ENCODE results near the gene SEMA4B. TPM values are rescaled to one million over a fixed set of nuclear protein-coding genes. Genes with fewer than 3 reads are reported as not detected.

SEMA4B gene
- total RNA-seq = 23.3 and 26.0 TPM in 2 replicates
- long read RNA-seq, partial matches to known transcripts = 0 of 6 reads
- long read RNA-seq, other reads (novel, unspliced or antisense) = 3 of 6 reads

GRCh38 chr15:90201130-90201943 lies at the start of gene SEMA4B:
Gene SEMA4B, plus strand, starts transcription at chr15:90201330. Its CDS starts 249 bp downstream, at chr15:90201579.
- Mint-ChIP-seq H3K36me3 (ENCODE audit: unreplicated experiment) (peaks cover 4% of the 10 kb centered on the region), H3K9me3 (ENCODE audit: unreplicated experiment) (no peaks in the 10 kb centered on the region), H3K27me3 (ENCODE audit: unreplicated experiment) (no peaks in the 10 kb centered on the region), H3K4me3 (ENCODE audit: unreplicated experiment) (peak within 1 kb of the TSS; percentile 83), H3K4me1 (ENCODE audit: unreplicated experiment) (peaks cover 21% of the 10 kb centered on the region), H3K27ac (ENCODE audit: unreplicated experiment) (peak within 1 kb of the TSS; percentile 52)
- DNase-seq (ENCODE audit: extremely low spot score, unreplicated experiment) = no peak
- no peak for TF ChIP-seq CTCF (IDR thresholded peaks at IDR 0.05)

GRCh38 chr15:90151989-90152645 lies 49.0 kb upstream of the SEMA4B start:
- Mint-ChIP-seq H3K4me3 (ENCODE audit: unreplicated experiment) (no peak overlapping the region), H3K36me3 (ENCODE audit: unreplicated experiment) (no peaks in the 10 kb centered on the region), H3K27ac (ENCODE audit: unreplicated experiment) (no peak overlapping the region), H3K4me1 (ENCODE audit: unreplicated experiment) (peaks cover 4% of the 10 kb centered on the region), H3K27me3 (ENCODE audit: unreplicated experiment) (no peaks in the 10 kb centered on the region), H3K9me3 (ENCODE audit: unreplicated experiment) (no peaks in the 10 kb centered on the region)
- no peak for TF ChIP-seq CTCF (IDR thresholded peaks at IDR 0.05)
- no peak for DNase-seq (ENCODE audit: extremely low spot score, unreplicated experiment)

- TF ChIP-seq CTCF (IDR thresholded peaks at IDR 0.05) = no peak
- Mint-ChIP-seq H3K4me1 (ENCODE audit: unreplicated experiment) (peaks cover 14% of the 10 kb centered on the region), H3K4me3 (ENCODE audit: unreplicated experiment) (no peak overlapping the region), H3K27me3 (ENCODE audit: unreplicated experiment) (no peaks in the 10 kb centered on the region), H3K9me3 (ENCODE audit: unreplicated experiment) (no peaks in the 10 kb centered on the region), H3K36me3 (ENCODE audit: unreplicated experiment) (no peaks in the 10 kb centered on the region), H3K27ac (ENCODE audit: unreplicated experiment) (no peak overlapping the region)
- no peak for DNase-seq (ENCODE audit: extremely low spot score, unreplicated experiment)
These were observed 47.5 kb upstream of the SEMA4B start for GRCh38 chr15:90153658-90154057.

DNA sequence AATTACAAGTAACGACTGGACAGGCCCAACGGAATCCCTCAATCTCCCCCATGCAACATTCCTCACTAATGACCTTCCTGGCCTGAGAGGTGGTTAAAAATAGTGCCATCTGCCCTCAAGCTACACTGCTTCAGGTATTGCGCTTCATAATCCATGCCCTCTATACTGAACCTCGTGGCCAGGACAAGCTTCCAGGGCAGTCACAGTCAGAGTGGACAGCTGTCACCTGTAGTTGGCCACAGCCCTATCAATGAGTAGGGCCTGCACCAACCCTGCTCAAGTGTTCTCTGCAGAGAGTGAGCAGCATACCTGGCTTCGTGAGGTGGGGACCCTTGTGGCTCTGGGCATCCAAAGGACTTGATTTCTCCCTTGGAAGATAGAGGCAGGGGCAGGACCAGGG lies 46.9 kb upstream of the SEMA4B start:
- Mint-ChIP-seq H3K36me3 (ENCODE audit: unreplicated experiment) (no peaks in the 10 kb centered on the region), H3K4me1 (ENCODE audit: unreplicated experiment) (peaks cover 20% of the 10 kb centered on the region), H3K4me3 (ENCODE audit: unreplicated experiment) (no peak overlapping the region), H3K9me3 (ENCODE audit: unreplicated experiment) (no peaks in the 10 kb centered on the region), H3K27me3 (ENCODE audit: unreplicated experiment) (no peaks in the 10 kb centered on the region), H3K27ac (ENCODE audit: unreplicated experiment) (no peak overlapping the region)
- TF ChIP-seq CTCF (IDR thresholded peaks at IDR 0.05) = no peak
- no peak for DNase-seq (ENCODE audit: extremely low spot score, unreplicated experiment)

Data from osteocyte (in vitro differentiated cells).